Liver (tissue), 9 donors: Measurements from ENCODE around the gene DOK5. TPM values are rescaled to one million over a fixed set of nuclear protein-coding genes. Genes with fewer than 3 reads are reported as not detected.

ENCODE experiments used
- DNase-seq: peaks from one replicate; pipeline ENCODE4 v3.0.0-alpha.2; 2017; ENCODE audit warnings: low spot score
- H3K27ac ChIP-seq, 2 donors: one replicate each; pipeline ENCODE4 v1.7.0; 2013; ENCODE audit warnings: inconsistent platforms in 2 of 2, low read length in 2 of 2, control low read depth in 1 of 2, low read depth in 1 of 2, mild to moderate bottlenecking in 1 of 2
- H3K27me3 ChIP-seq, 4 donors: one replicate each; pipeline versions ENCODE4 v1.6.1 to v1.7.0; 2013; ENCODE audit warnings: low read length in 3 of 4, inconsistent platforms in 1 of 4, mild to moderate bottlenecking in 1 of 4, moderate library complexity in 1 of 4; ENCODE audit not compliant: control insufficient read depth in 4 of 4, insufficient read depth in 4 of 4
- H3K36me3 ChIP-seq, 4 donors: one replicate each; pipeline versions ENCODE4 v1.6.1 to v1.7.0; 2013; ENCODE audit warnings: low read length in 3 of 4, mild to moderate bottlenecking in 3 of 4, low read depth in 1 of 4, moderate library complexity in 1 of 4; ENCODE audit not compliant: control insufficient read depth in 4 of 4, insufficient read depth in 3 of 4
- H3K4me1 ChIP-seq, 4 donors: one replicate each; pipeline versions ENCODE4 v1.6.1 to v1.7.0; 2013; ENCODE audit warnings: low read length in 3 of 4, mild to moderate bottlenecking in 3 of 4, moderate library complexity in 1 of 4; ENCODE audit not compliant: control insufficient read depth in 4 of 4, insufficient read depth in 4 of 4
- H3K4me3 ChIP-seq, 3 donors: one replicate each; pipeline versions ENCODE4 v1.6.1 to v1.7.0; 2013; ENCODE audit warnings: low read length in 3 of 3, control low read depth in 1 of 3, low read depth in 1 of 3, mild to moderate bottlenecking in 1 of 3
- H3K9ac ChIP-seq, 2 donors: one replicate each; pipeline ENCODE4 v1.7.0; 2013; ENCODE audit warnings: low read length in 2 of 2, mild to moderate bottlenecking in 2 of 2, moderate library complexity in 2 of 2, control low read depth in 1 of 2, low read depth in 1 of 2
- H3K9me3 ChIP-seq, 4 donors: one replicate each; pipeline versions ENCODE4 v1.6.1 to v1.7.0; 2013; ENCODE audit warnings: low read length in 3 of 4; ENCODE audit not compliant: control insufficient read depth in 4 of 4
- EGR1 ChIP-seq, 2 donors: IDR thresholded peaks; 2 replicates each; pipeline ENCODE4 v1.6.1; 2016 to 2018; ENCODE audit warnings: antibody characterized with exemption in 2 of 2, low read depth in 2 of 2
- FOXA2 ChIP-seq: IDR thresholded peaks from 2 replicates; pipeline ENCODE4 v1.6.1; 2016; ENCODE audit warnings: antibody characterized with exemption
- GABPA ChIP-seq, 2 donors: IDR thresholded peaks in 1 of 2; conservative IDR thresholded peaks in 1 of 2; 2 replicates each; pipeline ENCODE4 v1.6.1; 2016; ENCODE audit warnings: antibody characterized with exemption in 2 of 2, mild to moderate bottlenecking in 1 of 2, moderate library complexity in 1 of 2
- HNF4A ChIP-seq, 2 donors: conservative IDR thresholded peaks; 2 replicates each; pipeline ENCODE4 v1.6.1; 2016; ENCODE audit warnings: antibody characterized with exemption in 2 of 2, mild to moderate bottlenecking in 2 of 2
- HNF4G ChIP-seq: IDR thresholded peaks from 2 replicates; pipeline ENCODE4 v1.6.1; 2016; ENCODE audit warnings: antibody characterized with exemption
- JUND ChIP-seq, 2 donors: IDR thresholded peaks; 2 replicates each; pipeline ENCODE4 v1.6.1; 2016; ENCODE audit warnings: antibody characterized with exemption in 2 of 2
- NR2F2 ChIP-seq: IDR thresholded peaks from 2 replicates; pipeline ENCODE4 v1.6.1; 2016; ENCODE audit warnings: antibody characterized with exemption
- RAD21 ChIP-seq, 2 donors: IDR thresholded peaks; 2 replicates each; pipeline ENCODE4 v1.6.1; 2016; ENCODE audit warnings: antibody characterized with exemption in 2 of 2, mild to moderate bottlenecking in 2 of 2
- RXRA ChIP-seq, 2 donors: IDR thresholded peaks; 2 replicates each; pipeline ENCODE4 v1.6.1; 2017 to 2018; ENCODE audit warnings: antibody characterized with exemption in 2 of 2, mild to moderate bottlenecking in 1 of 2
- TAF1 ChIP-seq: conservative IDR thresholded peaks from 2 replicates; pipeline ENCODE4 v1.6.1; 2016; ENCODE audit warnings: antibody characterized with exemption, mild to moderate bottlenecking
- YY1 ChIP-seq: IDR thresholded peaks from 2 replicates; pipeline ENCODE4 v1.6.1; 2016; ENCODE audit warnings: antibody characterized with exemption, mild to moderate bottlenecking
- WGBS: extraction: QIAGEN DNeasy Blood & Tissue Kit; methylation state at CpG from one replicate; pipeline ENCODE4 v1.1.7; 2013; 5-methylcytosine and 5-hydroxymethylcytosine counted together
- polyA plus RNA-seq, 2 donors: library from polyadenylated mRNA; stranded (reverse) in 1 of 2; unstranded in 1 of 2; fragments of 200-250 nt in 1 of 2; fragments of >200 nt in 1 of 2; fragmentation: Nextera tagmentation in 1 of 2; extraction: Ambion mirVana in 1 of 2; gene quantifications; one replicate each; pipeline versions ENCODE4 v1.2.1 to v1.2.3, GENCODE V29; 2013 to 2015
- total RNA-seq, 2 donors: library from RNA; depleted of rRNA; stranded (reverse); fragments of >200 nt; gene quantifications; one replicate each; pipeline ENCODE4 v1.2.3, GENCODE V29; 2014
- TF ChIP-seq, protein P1 (sequence below): IDR thresholded peaks from 2 replicates; pipeline ENCODE4 v1.6.1; 2016; ENCODE audit warnings: antibody characterized with exemption, mild to moderate bottlenecking
- TF ChIP-seq, protein P2 (sequence below): IDR thresholded peaks from 2 replicates; pipeline ENCODE4 v1.6.1; 2016; ENCODE audit warnings: antibody characterized with exemption
- TF ChIP-seq, protein P3 (sequence below): IDR thresholded peaks from 2 replicates; pipeline ENCODE4 v1.6.1; 2016; ENCODE audit warnings: antibody characterized with exemption
- donor health status: healthy.
- donor health status: healthy.
- donor health status: healthy.
- donor health status: healthy.
- donor health status: healthy.

The DOK5 gene
- total and polyA plus RNA-seq, 4 donors: 0.05 to 0.16 (median 0.09) TPM

DNA sequence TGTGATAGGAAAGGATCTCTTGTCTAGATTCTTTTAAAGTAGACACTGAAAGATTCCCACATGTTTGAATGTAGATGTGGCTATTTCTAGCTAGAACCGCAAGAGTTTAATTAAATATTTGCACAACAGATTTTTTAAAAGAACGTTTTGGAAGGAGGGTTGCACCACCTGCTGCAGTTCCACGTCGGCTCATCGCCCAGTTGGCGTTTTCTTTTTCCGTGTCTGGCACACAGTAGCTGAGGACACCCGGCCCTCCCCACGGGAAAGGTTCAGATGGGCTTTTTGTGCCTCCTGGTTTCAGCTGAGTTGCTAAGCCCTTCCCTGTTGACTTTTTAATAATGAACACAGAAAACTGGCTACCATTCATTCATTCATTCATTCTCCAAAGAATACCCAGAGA lies 41.8 kb upstream of the DOK5 start:
- H3K9ac ChIP-seq: no peak overlapping the region
- no peak for DNase-seq
- TF ChIP-seq, protein P1, sequence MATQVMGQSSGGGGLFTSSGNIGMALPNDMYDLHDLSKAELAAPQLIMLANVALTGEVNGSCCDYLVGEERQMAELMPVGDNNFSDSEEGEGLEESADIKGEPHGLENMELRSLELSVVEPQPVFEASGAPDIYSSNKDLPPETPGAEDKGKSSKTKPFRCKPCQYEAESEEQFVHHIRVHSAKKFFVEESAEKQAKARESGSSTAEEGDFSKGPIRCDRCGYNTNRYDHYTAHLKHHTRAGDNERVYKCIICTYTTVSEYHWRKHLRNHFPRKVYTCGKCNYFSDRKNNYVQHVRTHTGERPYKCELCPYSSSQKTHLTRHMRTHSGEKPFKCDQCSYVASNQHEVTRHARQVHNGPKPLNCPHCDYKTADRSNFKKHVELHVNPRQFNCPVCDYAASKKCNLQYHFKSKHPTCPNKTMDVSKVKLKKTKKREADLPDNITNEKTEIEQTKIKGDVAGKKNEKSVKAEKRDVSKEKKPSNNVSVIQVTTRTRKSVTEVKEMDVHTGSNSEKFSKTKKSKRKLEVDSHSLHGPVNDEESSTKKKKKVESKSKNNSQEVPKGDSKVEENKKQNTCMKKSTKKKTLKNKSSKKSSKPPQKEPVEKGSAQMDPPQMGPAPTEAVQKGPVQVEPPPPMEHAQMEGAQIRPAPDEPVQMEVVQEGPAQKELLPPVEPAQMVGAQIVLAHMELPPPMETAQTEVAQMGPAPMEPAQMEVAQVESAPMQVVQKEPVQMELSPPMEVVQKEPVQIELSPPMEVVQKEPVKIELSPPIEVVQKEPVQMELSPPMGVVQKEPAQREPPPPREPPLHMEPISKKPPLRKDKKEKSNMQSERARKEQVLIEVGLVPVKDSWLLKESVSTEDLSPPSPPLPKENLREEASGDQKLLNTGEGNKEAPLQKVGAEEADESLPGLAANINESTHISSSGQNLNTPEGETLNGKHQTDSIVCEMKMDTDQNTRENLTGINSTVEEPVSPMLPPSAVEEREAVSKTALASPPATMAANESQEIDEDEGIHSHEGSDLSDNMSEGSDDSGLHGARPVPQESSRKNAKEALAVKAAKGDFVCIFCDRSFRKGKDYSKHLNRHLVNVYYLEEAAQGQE: no peak
- TF ChIP-seq FOXA2 (no peak), GABPA (IDR thresholded peaks at IDR 0.05 in 1 of 2, conservative IDR thresholded peaks at IDR 0.05 in 1 of 2) (no peak), HNF4G (no peak), RAD21 (IDR thresholded peaks at IDR 0.05) (peak in 1 of 2 donors; percentile 48), TAF1 (no peak), HNF4A (conservative IDR thresholded peaks at IDR 0.05) (peak in 1 of 2 donors; percentile 45), EGR1 (IDR thresholded peaks at IDR 0.05; ENCODE audit: low read depth in 2 of 2) (peak in 1 of 2 donors; percentile 21), JUND (IDR thresholded peaks at IDR 0.05) (no peak), RXRA (IDR thresholded peaks at IDR 0.05) (peak in 1 of 2 donors; percentile 66)
- TF ChIP-seq, protein P2, sequence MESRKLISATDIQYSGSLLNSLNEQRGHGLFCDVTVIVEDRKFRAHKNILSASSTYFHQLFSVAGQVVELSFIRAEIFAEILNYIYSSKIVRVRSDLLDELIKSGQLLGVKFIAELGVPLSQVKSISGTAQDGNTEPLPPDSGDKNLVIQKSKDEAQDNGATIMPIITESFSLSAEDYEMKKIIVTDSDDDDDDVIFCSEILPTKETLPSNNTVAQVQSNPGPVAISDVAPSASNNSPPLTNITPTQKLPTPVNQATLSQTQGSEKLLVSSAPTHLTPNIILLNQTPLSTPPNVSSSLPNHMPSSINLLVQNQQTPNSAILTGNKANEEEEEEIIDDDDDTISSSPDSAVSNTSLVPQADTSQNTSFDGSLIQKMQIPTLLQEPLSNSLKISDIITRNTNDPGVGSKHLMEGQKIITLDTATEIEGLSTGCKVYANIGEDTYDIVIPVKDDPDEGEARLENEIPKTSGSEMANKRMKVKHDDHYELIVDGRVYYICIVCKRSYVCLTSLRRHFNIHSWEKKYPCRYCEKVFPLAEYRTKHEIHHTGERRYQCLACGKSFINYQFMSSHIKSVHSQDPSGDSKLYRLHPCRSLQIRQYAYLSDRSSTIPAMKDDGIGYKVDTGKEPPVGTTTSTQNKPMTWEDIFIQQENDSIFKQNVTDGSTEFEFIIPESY: peak; percentile 39
- TF ChIP-seq, protein P3, sequence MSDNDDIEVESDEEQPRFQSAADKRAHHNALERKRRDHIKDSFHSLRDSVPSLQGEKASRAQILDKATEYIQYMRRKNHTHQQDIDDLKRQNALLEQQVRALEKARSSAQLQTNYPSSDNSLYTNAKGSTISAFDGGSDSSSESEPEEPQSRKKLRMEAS: peak; percentile 62
- H3K4me3 ChIP-seq: no peak overlapping the region
- H3K36me3 ChIP-seq: no peaks in the 10 kb centered on the region
- no peaks in the 10 kb centered on the region for H3K9me3 ChIP-seq
- H3K4me1 ChIP-seq: peaks cover 0 to 2% (median 0%) of the 10 kb centered on the region in 4 donors
- 51% methylated on average over 9 of the region's 9 CpGs for WGBS
- peak overlapping the region in 1 of 2 donors; percentile 18 for H3K27ac ChIP-seq
- no peaks in the 10 kb centered on the region for H3K27me3 ChIP-seq

DNA sequence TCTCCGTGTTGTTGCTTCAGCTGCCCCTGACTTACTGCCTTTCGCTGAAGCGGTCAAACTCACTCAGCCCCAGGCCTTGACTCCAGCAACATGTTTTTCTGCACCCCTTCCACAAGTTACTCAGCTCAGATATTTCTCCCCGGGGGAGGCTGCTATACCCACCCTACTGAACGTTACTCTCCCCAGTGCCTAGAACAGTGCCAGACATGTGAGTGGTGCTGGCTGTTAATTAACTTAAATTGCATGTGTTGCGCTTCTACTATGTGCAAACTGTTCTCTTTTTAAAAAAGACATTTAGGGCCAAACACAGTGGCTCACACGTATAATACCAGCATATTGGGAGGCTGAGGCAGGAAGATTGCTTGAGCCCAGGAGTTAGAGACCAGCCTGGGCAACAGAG lies 41.2 kb upstream of the DOK5 start:
- no peak overlapping the region for H3K27ac ChIP-seq
- no peaks in the 10 kb centered on the region for H3K9me3 ChIP-seq
- no peak for DNase-seq
- H3K4me3 ChIP-seq: no peak overlapping the region
- WGBS: 71% methylated on average over 7 of the region's 7 CpGs
- no peaks in the 10 kb centered on the region for H3K27me3 ChIP-seq
- no peaks in the 10 kb centered on the region for H3K36me3 ChIP-seq
- no peak overlapping the region for H3K9ac ChIP-seq
- H3K4me1 ChIP-seq: peaks cover 0 to 2% (median 0%) of the 10 kb centered on the region in 4 donors
- TF ChIP-seq, protein P1: no peak
- TF ChIP-seq NR2F2 (no peak), YY1 (no peak), RXRA (IDR thresholded peaks at IDR 0.05) (no peak), EGR1 (IDR thresholded peaks at IDR 0.05; ENCODE audit: low read depth in 2 of 2) (no peak), HNF4G (no peak), RAD21 (IDR thresholded peaks at IDR 0.05) (no peak), FOXA2 (no peak)
